Stimulated activated naive B cell treated with anti-CD40 and anti-IgM and Interleukin-4, amounts not matched to agents 10 μg/mL and 1 μg/mL and 100 μg/mL, for 72 hours (primary cell): ENCODE measurements around the gene COMMD1.
"Not testable (repeated sequence)": the region's sequence is repeated elsewhere in the genome, so short reads cannot be mapped to it uniquely, and the experiment has no call there.

Source experiments
- ATAC-seq, 2 donors: fragments of 150-1000 bp; cut with Tn5 transposase; replicated peaks; 2 replicates each; pipeline ENCODE4 v1.10.0; 2021; ENCODE audit warnings: moderate library complexity in 1 of 2
- DNase-seq: peaks from one replicate; pipeline ENCODE4 v3.0.0; 2021
- H3K27ac Mint-ChIP-seq: one replicate; pipeline ENCODE4 v1.8.0; 2022; ENCODE audit warnings: mild to moderate bottlenecking, mixed read lengths
- H3K27me3 Mint-ChIP-seq, 2 donors: one replicate each; pipeline ENCODE4 v1.8.0; 2022; ENCODE audit warnings: mixed read lengths in 2 of 2
- H3K36me3 Mint-ChIP-seq, 2 donors: one replicate each; pipeline ENCODE4 v1.8.0; 2022; ENCODE audit warnings: mixed read lengths in 2 of 2, mild to moderate bottlenecking in 1 of 2
- H3K4me1 Mint-ChIP-seq, 2 donors: one replicate each; pipeline ENCODE4 v1.8.0; 2022; ENCODE audit warnings: mixed read lengths in 2 of 2, mild to moderate bottlenecking in 1 of 2
- H3K4me3 Mint-ChIP-seq, 2 donors: one replicate each; pipeline ENCODE4 v1.8.0; 2022; ENCODE audit warnings: mild to moderate bottlenecking in 2 of 2, mixed read lengths in 2 of 2, moderate library complexity in 1 of 2
- H3K9me3 Mint-ChIP-seq, 2 donors: one replicate each; pipeline ENCODE4 v1.8.0; 2022; ENCODE audit warnings: mixed read lengths in 2 of 2, mild to moderate bottlenecking in 1 of 2

COMMD1 gene

DNA sequence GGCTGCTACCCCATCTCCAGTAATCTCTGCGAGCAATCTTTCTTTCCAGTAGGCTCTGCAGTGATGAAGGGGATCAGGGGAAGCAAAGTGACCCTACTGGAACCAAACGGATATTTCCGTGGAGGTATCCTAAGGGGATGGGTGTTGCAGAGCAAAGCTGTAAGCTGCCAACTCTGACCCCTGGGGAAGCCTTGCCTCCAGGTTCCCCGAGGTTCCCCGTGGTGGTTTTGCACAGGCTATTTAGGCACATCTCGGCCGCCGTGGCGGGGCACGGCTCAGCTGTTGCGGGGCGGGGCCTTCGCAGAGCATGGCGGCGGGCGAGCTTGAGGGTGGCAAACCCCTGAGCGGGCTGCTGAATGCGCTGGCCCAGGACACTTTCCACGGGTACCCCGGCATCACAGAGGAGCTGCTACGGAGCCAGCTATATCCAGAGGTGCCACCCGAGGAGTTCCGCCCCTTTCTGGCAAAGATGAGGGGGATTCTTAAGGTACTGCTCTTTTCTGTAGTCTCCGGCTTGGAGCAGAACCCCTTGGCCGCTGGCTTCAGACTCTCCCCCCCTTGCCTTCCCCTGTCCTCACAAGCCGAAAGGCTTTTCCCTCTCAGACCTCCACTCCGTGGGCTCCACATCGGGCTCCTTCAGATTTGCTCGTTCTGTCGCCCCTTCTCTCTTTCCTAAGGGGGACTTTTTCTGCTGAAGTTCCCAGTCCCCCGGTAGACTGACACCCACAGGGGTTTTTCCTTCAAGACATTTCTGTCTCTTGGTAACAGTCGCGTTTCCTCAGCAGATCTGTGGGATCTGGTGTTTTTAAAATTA lies at the start of gene COMMD1:
Gene COMMD1 (plus strand): TSS at position 303 of the 814 bp plus-strand sequence. CDS start 5 bp downstream, at position 308.
- H3K9me3 Mint-ChIP-seq = no peaks in the 10 kb centered on the region
- H3K4me1 Mint-ChIP-seq = peaks cover 12 to 26% of the 10 kb centered on the region in 2 donors
- ATAC-seq = peak; percentile 100

DNA sequence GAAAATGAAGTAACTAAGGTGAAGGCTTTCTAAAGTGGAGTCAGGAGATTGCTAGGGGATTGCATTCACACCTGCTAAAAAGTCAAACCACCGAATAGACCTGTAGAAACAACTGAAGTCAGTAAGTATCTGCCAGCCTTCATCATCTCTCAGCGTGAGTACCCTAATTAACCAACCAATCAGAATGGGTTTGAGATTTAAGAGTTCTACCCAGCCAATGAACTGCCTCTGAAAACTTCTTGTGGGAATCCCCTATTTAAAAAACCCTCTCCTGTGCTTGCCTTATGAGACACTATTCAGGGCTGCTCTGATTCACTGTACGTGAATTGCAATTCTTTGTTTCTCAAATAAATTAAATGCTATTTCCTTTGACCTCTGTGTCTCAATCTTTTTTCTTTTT lies 48.2 kb upstream of the COMMD1 start:
- Mint-ChIP-seq H3K4me1 (peaks cover 10 to 12% of the 10 kb centered on the region in 2 donors), H3K27me3 (no peaks in the 10 kb centered on the region), H3K27ac (no peak overlapping the region), H3K4me3 (no peak overlapping the region), H3K9me3 (peaks cover 0 to 2% of the 10 kb centered on the region in 2 donors), H3K36me3 (peaks cover 16 to 35% of the 10 kb centered on the region in 2 donors)
- DNase-seq = no peak
- no peak for ATAC-seq

More for the DNA sequence above, at the start of gene COMMD1:
- peak within 1 kb of the TSS; percentile 97 for H3K27ac Mint-ChIP-seq
- no peaks in the 10 kb centered on the region for H3K36me3 Mint-ChIP-seq
- peak; percentile 82 for DNase-seq
- no peaks in the 10 kb centered on the region for H3K27me3 Mint-ChIP-seq
- H3K4me3 Mint-ChIP-seq = peak within 1 kb of the TSS; percentile 96 to 100

- Mint-ChIP-seq H3K36me3 (peaks cover 48 to 73% of the 10 kb centered on the region in 2 donors), H3K9me3 (peaks cover 0 to 8% of the 10 kb centered on the region in 2 donors), H3K4me3 (no peak overlapping the region), H3K27me3 (no peaks in the 10 kb centered on the region), H3K27ac (no peak overlapping the region), H3K4me1 (peaks cover 0 to 1% of the 10 kb centered on the region in 2 donors)
- ATAC-seq (no peak), DNase-seq (no peak)
These were observed 43.4 kb upstream of the COMMD1 start for GRCh38 chr2:61862085-61862484.

DNA sequence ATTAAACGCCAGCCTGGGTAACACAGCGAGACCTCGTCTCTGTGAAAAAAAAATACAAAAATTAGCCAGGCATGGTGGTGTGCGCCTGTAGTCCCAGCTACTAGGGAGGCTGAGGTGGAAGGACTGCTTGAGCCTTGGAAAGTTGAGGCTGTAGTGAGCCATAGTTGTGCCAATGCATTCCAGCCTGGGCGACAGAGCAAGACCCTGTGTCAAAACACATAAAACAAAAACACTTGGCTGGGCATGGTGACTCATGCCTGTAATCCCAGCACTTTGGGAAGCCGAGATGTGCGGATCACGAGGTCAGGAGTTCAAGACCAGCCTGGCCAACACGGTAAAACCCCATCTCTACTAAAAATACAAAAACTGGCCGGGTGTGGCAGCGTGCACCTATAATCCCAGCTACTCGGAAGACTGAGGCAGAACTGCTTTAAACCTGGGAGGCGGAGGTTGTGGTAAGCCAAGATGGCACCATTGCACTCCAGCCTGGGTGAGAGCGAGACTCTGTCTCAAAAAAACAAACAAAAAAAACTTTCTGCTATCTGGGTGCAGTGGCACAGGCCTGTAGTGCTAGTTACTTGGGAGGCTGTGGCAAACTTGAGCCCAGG lies 38.9 kb upstream of the COMMD1 start:
- not testable (repeated sequence) for DNase-seq, H3K4me1 Mint-ChIP-seq, H3K9me3 Mint-ChIP-seq, H3K27me3 Mint-ChIP-seq, ATAC-seq, H3K27ac Mint-ChIP-seq, H3K4me3 Mint-ChIP-seq
- H3K36me3 Mint-ChIP-seq = peaks cover 58 to 73% of the 10 kb centered on the region in 2 donors

GRCh38 chr2:61876400-61876799 lies 29.1 kb upstream of the COMMD1 start:
- peaks cover 0 to 3% of the 10 kb centered on the region in 2 donors for H3K4me1 Mint-ChIP-seq
- no peak for ATAC-seq
- H3K36me3 Mint-ChIP-seq = peaks cover 21 to 39% of the 10 kb centered on the region in 2 donors

GRCh38 chr2:61877571-61878245 lies 27.8 kb upstream of the COMMD1 start:
- H3K9me3 Mint-ChIP-seq = no peaks in the 10 kb centered on the region
- no peak overlapping the region for H3K27ac Mint-ChIP-seq
- DNase-seq = no peak
- peaks cover 17 to 30% of the 10 kb centered on the region in 2 donors for H3K36me3 Mint-ChIP-seq
- ATAC-seq = no peak
- H3K27me3 Mint-ChIP-seq = no peaks in the 10 kb centered on the region
- H3K4me3 Mint-ChIP-seq = no peak overlapping the region
- peaks cover 0 to 3% of the 10 kb centered on the region in 2 donors for H3K4me1 Mint-ChIP-seq

More at GRCh38 chr2:61876400-61876799, 29.1 kb upstream of the COMMD1 start:
- no peaks in the 10 kb centered on the region for H3K9me3 Mint-ChIP-seq
- H3K27ac Mint-ChIP-seq = no peak overlapping the region
- H3K4me3 Mint-ChIP-seq = no peak overlapping the region
- no peaks in the 10 kb centered on the region for H3K27me3 Mint-ChIP-seq
- DNase-seq = no peak

- Mint-ChIP-seq H3K4me3 (no peak overlapping the region), H3K36me3 (peaks cover 15 to 24% of the 10 kb centered on the region in 2 donors), H3K4me1 (peaks cover 0 to 3% of the 10 kb centered on the region in 2 donors), H3K27me3 (no peaks in the 10 kb centered on the region), H3K27ac (no peak overlapping the region), H3K9me3 (no peaks in the 10 kb centered on the region)
- no peak for DNase-seq
- no peak for ATAC-seq
These were observed 26.7 kb upstream of the COMMD1 start for GRCh38 chr2:61878761-61879160.

GRCh38 chr2:61879351-61879750 lies 26.1 kb upstream of the COMMD1 start:
- H3K36me3 Mint-ChIP-seq = peaks cover 12 to 19% of the 10 kb centered on the region in 2 donors
- not testable (repeated sequence) for H3K4me1 Mint-ChIP-seq, ATAC-seq, H3K4me3 Mint-ChIP-seq, H3K27me3 Mint-ChIP-seq, H3K9me3 Mint-ChIP-seq, DNase-seq, H3K27ac Mint-ChIP-seq

GRCh38 chr2:61882850-61883249 lies 22.6 kb upstream of the COMMD1 start:
- no peak for DNase-seq
- Mint-ChIP-seq H3K9me3 (no peaks in the 10 kb centered on the region), H3K36me3 (peaks cover 23 to 33% of the 10 kb centered on the region in 2 donors), H3K4me3 (no peak overlapping the region), H3K4me1 (peaks cover 11 to 22% of the 10 kb centered on the region in 2 donors), H3K27ac (peak overlapping the region; percentile 31), H3K27me3 (no peaks in the 10 kb centered on the region)
- ATAC-seq = no peak

GRCh38 chr2:61885896-61886603 lies 19.4 kb upstream of the COMMD1 start:
- Mint-ChIP-seq H3K4me1 (peaks cover 14 to 27% of the 10 kb centered on the region in 2 donors), H3K27ac (peak overlapping the region; percentile 99), H3K27me3 (no peaks in the 10 kb centered on the region), H3K36me3 (peaks cover 20 to 25% of the 10 kb centered on the region in 2 donors), H3K9me3 (no peaks in the 10 kb centered on the region), H3K4me3 (peak overlapping the region; percentile 96 to 98)
- DNase-seq = no peak
- ATAC-seq = no peak

- H3K4me1 Mint-ChIP-seq = peaks cover 14 to 27% of the 10 kb centered on the region in 2 donors
- H3K36me3 Mint-ChIP-seq = peaks cover 19 to 25% of the 10 kb centered on the region in 2 donors
- no peaks in the 10 kb centered on the region for H3K9me3 Mint-ChIP-seq
- ATAC-seq (no peak), DNase-seq (no peak)
- H3K27me3 Mint-ChIP-seq = no peaks in the 10 kb centered on the region
- H3K27ac Mint-ChIP-seq = peak overlapping the region; percentile 99
- peak overlapping the region; percentile 96 to 98 for H3K4me3 Mint-ChIP-seq
These were observed 17.7 kb upstream of the COMMD1 start for GRCh38 chr2:61887717-61888266.

DNA sequence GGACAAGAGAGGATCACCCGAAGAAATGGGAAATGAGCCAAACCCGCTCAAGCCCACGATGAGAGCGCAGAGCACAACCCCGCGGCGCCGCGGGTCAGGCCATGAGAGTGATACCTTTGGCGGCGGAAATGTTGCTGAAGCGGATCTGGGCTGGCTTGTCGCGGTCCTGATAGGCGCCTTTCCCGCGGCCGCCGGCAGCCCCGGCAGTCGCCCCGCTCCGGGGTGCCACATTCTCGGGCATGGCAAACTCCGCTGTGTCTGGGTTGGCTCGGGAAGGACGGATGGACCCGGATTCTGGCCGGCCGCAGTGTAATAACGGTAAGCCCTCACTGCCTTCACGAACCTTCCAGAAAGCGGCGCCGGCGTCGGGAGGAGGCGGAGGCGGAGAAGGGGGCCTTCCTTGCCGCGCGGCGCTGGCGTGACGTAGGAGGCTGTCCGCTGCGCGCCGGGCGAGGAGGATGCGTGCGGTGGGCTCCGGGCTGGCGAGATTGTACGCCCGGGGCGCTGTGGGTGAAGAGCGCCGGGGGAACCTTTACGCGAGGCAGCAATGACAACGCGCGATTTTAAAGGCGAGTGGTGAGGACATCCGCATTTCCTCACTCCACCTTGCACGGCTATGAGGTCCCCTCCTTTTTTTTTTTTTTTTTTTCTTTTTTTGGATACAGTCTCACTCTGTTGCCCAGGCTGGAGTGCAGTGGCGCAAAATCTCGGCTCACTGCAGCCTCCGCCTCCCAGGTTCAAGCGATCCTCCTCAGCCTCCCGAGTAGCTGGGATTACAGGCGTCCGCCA lies 17.0 kb upstream of the COMMD1 start, which contains the start of gene CCT4:
Gene CCT4 (minus strand): TSS at position 390 of the 789 bp plus-strand sequence. CDS start 149 bp downstream, at position 241.
- H3K4me3 Mint-ChIP-seq = peak within 1 kb of the TSS; percentile 96 to 98
- peak within 1 kb of the TSS; percentile 99 for H3K27ac Mint-ChIP-seq
- H3K27me3 Mint-ChIP-seq = no peaks in the 10 kb centered on the region
- ATAC-seq (peak; percentile 86), DNase-seq (peak; percentile 87)
- peaks cover 14 to 27% of the 10 kb centered on the region in 2 donors for H3K4me1 Mint-ChIP-seq
- no peaks in the 10 kb centered on the region for H3K9me3 Mint-ChIP-seq
- H3K36me3 Mint-ChIP-seq = peaks cover 18 to 25% of the 10 kb centered on the region in 2 donors

DNA sequence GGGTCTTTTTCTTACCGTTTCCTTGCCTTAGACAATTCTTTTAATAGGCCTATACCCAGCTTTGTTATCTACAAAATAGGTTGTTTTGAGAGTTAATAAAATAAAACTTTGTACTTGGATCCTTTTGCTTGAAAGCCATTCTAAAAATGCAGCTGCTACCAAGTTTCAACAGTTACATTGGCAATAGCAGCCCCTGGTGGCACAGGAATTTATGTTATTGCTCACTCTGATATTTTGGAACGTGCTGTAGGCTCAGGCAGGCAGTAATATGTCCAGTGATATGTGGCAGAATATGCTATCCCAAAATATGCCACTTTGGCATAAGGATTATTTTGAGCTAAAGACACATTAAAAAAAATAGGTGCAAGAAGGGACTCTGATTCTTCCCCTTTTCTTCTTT lies 6.7 kb upstream of the COMMD1 start:
- H3K9me3 Mint-ChIP-seq = no peaks in the 10 kb centered on the region
- no peak overlapping the region for H3K4me3 Mint-ChIP-seq
- H3K27ac Mint-ChIP-seq = no peak overlapping the region
- H3K27me3 Mint-ChIP-seq = no peaks in the 10 kb centered on the region
- DNase-seq = no peak
- no peaks in the 10 kb centered on the region for H3K36me3 Mint-ChIP-seq
- peak in 1 of 2 donors; percentile 36 for ATAC-seq
- no peaks in the 10 kb centered on the region for H3K4me1 Mint-ChIP-seq
